Mammary epithelial cell (primary cell): ENCODE measurements around the gene LCMT2.
A peak's percentile ranks its signal among the peaks of the same experiment; 100 is the strongest.

ENCODE experiments used
- EZH2 ChIP-seq: IDR thresholded peaks from 2 replicates; pipeline ENCODE4 v1.6.1; 2012; ENCODE audit warnings: low read length, inconsistent platforms, borderline replicate concordance
- TF ChIP-seq, protein P1 (sequence below), 2 donors: IDR thresholded peaks in 1 of 2; conservative IDR thresholded peaks in 1 of 2; 2 replicates each; pipeline ENCODE4 v1.5.1; 2011 to 2012; ENCODE audit warnings: inconsistent platforms in 2 of 2, low read length in 2 of 2, mild to moderate bottlenecking in 2 of 2, control low read depth in 1 of 2, low read depth in 1 of 2; ENCODE audit not compliant: insufficient read depth in 1 of 2; ENCODE audit errors: extremely low read depth in 1 of 2

DNA sequence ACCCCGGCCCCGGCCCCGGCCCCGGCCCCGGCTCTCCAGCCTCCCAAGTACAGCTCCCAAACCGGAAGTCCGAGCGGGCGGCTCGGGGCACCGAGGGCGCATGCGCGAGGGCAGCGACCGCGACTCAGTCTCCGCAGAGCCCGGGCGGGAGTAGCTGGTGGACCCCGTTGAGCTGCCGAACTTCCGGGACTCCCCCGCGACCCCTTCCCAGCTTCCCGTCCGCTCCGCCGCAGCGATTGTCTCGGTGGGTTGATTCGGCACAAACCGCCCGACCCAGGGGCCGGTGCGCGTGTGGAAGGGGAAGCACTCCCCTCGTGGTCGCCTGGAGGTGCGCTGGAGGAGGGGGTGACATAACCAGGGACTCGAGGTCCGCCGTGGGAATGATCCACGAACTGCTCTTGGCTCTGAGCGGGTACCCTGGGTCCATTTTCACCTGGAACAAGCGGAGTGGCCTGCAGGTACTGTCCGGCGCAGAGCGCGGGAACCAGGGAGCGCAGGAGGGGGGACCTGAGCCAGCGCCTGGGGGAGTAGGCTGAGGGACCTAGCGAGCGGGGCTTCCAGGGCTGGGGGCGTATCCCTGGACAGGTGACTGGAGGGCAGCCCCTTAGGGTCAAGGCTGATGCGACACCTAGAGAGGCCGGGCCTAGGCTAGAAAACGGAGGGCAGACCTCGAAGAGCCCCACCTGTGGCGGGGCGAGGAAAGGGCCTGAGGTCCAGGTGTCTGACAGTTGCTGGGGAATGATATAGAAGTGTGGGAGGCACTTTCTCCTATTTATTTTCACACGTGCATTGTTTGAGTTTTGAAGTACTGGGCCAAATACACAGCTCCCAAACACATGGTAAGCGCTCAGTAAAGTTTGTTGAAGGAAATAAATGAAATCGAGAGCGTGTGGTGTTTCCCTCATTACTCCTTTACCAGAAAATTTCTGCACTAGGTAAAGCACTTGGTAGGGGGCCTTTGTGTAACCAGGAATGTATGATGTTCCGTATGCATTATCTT is 40.9 kb upstream of the LCMT2 start, which contains the start of the genes TUBGCP4 and ZSCAN29:
- TF ChIP-seq, protein P1, sequence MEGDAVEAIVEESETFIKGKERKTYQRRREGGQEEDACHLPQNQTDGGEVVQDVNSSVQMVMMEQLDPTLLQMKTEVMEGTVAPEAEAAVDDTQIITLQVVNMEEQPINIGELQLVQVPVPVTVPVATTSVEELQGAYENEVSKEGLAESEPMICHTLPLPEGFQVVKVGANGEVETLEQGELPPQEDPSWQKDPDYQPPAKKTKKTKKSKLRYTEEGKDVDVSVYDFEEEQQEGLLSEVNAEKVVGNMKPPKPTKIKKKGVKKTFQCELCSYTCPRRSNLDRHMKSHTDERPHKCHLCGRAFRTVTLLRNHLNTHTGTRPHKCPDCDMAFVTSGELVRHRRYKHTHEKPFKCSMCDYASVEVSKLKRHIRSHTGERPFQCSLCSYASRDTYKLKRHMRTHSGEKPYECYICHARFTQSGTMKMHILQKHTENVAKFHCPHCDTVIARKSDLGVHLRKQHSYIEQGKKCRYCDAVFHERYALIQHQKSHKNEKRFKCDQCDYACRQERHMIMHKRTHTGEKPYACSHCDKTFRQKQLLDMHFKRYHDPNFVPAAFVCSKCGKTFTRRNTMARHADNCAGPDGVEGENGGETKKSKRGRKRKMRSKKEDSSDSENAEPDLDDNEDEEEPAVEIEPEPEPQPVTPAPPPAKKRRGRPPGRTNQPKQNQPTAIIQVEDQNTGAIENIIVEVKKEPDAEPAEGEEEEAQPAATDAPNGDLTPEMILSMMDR (conservative IDR thresholded peaks at IDR 0.05 in 1 of 2, IDR thresholded peaks at IDR 0.05 in 1 of 2; ENCODE audit: extremely low read depth in 1 of 2, insufficient read depth in 1 of 2, low read depth in 1 of 2, low read length in 2 of 2) = peak; percentile 19 to 63
- TF ChIP-seq EZH2 = no peak
